ENCODE data around the gene FBXO46.

Gene FBXO46

GRCh38 chr19:45681391-45682015 lies 49.2 kb downstream of the FBXO46 start:
- peak; percentile 81 for DNase-seq

- DNase-seq, result peak; percentile 93
These were observed 53.1 kb downstream of the FBXO46 start for GRCh38 chr19:45677351-45678230.

GRCh38 chr19:45676851-45677263 lies 53.8 kb downstream of the FBXO46 start:
- DNase-seq, result no peak

GRCh38 chr19:45674946-45675345 lies 55.8 kb downstream of the FBXO46 start:
- DNase-seq, result no peak

GRCh38 chr19:45670670-45671453 lies 59.8 kb downstream of the FBXO46 start:
- DNase-seq, result peak; percentile 33

GRCh38 chr19:45668342-45668871 lies 62.3 kb downstream of the FBXO46 start:
- no peak for DNase-seq

- peak; percentile 43 for DNase-seq
These were observed 62.9 kb downstream of the FBXO46 start, which contains the start of gene GIPR for GRCh38 chr19:45667620-45668341. TSS of gene GIPR (plus strand) at chr19:45668221. CDS start at chr19:45669521, 1,300 bp downstream.

GRCh38 chr19:45664575-45664974 lies 66.1 kb downstream of the FBXO46 start:
- DNase-seq, result no peak

GRCh38 chr19:45663800-45664199 lies 66.9 kb downstream of the FBXO46 start:
- DNase-seq, result no peak

- no peak for DNase-seq
These were observed 70.1 kb downstream of the FBXO46 start for GRCh38 chr19:45660636-45661035.
